C4-2B (cell line): ENCODE data around the gene LDLRAD3.

Experiments used
- H3K27ac ChIP-seq: fragments of 450-650 bp; 2 replicates; pipeline ENCODE4 v1.5.1; 2017
- ZFX ChIP-seq: fragments of 450-650 bp; IDR thresholded peaks from 2 replicates; pipeline ENCODE4 v1.6.1; 2017
- TF ChIP-seq, protein P1 (sequence below): fragments of 450-650 bp; conservative IDR thresholded peaks from 2 replicates; pipeline ENCODE4 v1.5.1; 2017; ENCODE audit warnings: mild to moderate bottlenecking

Gene LDLRAD3

DNA sequence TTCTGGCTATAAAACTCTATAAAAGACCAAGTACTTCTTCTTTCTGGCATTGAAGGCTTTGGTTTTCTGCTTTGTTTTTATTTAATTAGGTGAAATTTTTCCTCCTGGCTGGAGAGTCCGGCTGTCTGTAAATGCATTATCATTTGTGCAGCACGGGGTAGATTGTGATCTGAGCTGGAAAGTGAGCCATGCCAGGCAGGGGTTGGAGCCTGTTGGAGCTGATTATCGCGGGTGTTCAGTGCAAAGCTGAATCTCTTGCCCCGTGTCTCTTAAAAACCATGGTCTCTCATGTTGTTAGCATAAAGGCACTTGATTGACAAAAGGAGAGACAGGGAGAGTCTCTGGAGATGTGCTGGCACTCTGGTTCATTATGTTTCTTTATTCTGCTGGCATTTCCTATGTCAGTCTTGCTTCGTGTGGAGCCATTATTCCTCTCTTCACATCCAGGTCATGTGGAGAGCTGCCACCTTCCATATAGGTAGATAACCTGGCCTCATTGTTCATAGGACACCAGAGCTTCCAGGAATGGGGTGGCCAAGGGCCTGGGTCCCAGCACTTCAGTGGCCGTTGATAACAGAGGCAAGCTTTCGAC is 75.2 kb downstream of the LDLRAD3 start:
- H3K27ac ChIP-seq: no peak overlapping the region
- no peak for TF ChIP-seq ZFX
- TF ChIP-seq, protein P1, sequence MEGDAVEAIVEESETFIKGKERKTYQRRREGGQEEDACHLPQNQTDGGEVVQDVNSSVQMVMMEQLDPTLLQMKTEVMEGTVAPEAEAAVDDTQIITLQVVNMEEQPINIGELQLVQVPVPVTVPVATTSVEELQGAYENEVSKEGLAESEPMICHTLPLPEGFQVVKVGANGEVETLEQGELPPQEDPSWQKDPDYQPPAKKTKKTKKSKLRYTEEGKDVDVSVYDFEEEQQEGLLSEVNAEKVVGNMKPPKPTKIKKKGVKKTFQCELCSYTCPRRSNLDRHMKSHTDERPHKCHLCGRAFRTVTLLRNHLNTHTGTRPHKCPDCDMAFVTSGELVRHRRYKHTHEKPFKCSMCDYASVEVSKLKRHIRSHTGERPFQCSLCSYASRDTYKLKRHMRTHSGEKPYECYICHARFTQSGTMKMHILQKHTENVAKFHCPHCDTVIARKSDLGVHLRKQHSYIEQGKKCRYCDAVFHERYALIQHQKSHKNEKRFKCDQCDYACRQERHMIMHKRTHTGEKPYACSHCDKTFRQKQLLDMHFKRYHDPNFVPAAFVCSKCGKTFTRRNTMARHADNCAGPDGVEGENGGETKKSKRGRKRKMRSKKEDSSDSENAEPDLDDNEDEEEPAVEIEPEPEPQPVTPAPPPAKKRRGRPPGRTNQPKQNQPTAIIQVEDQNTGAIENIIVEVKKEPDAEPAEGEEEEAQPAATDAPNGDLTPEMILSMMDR: no peak

DNA sequence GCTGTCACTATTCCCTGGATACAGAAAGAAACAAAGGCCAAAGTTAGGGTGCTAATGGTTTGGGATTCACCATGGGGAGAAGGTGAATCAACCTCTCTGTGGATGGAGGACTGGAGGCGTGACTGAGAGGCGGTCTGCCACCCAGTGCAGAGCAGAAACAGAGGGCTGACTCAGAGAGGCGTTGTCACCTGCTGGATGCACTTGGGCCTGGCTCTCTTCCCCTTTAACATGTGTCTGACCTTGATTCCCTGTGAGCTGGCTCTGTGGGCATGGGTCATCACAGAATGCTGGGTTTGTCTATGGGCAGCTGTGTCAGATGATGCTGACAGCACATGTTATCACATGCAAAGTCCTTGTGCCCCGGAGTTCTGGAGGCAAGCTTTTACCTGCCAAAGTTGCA is 75.9 kb downstream of the LDLRAD3 start:
- H3K27ac ChIP-seq: no peak overlapping the region
- TF ChIP-seq, protein P1: no peak

DNA sequence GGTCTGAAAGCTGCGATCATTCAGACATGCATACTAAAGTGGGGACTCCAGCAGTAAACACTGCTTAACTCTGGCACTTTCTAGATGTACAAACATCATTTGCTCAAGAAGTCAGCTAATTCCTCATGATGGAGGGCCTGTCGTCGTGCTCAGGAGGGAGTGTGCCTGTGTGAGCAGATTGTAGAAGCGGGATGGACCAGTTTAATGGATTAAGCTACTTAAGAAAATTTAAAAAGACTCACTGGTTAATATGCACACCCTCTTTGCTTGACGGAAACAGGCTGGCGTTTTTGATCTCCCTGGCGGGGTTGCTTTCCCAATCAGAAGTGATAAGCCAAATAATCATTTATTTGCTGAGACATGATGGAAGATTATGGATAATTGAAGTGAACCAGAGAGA is 79.0 kb downstream of the LDLRAD3 start:
- H3K27ac ChIP-seq: no peak overlapping the region
- TF ChIP-seq, protein P1: no peak
- no peak for TF ChIP-seq ZFX

DNA sequence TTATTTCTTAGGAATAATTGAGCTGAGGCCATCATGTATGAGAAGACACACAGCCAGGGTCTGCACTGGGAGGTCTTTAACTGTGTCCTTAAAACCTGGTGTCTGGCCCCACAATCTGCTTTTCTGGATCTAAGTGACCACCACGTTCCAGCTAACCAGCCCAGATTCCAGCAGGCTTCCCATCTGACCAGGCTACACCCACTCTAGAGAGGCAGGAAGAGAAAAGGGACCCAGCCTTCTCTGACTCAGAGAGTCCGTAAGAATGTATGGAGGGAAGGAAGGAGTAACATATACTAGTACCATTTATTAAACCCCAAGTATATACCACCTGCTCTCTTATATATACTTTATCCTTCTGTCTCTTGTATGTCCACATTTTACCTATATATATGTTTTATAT is 80.1 kb downstream of the LDLRAD3 start:
- H3K27ac ChIP-seq: no peak overlapping the region

DNA sequence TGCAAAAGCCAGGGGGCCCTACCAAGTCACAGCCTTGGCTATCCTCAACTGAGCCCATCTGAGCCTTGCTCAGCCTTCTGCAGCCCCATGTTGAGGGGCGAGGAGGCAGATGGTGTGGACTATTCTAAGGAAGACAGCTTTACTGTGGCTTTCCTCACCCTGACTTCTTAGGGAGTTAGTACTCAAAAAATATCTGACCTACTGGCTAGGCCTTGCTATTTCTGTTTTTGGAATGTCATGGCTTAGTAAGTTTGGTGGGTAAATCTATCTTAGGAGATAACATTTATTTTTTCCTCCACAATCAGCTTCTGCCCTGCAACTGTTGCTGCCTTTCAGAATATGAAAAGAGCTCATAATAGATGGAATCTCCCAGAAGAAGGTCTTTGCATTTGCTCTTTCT is 80.9 kb downstream of the LDLRAD3 start:
- no peak for TF ChIP-seq ZFX
- TF ChIP-seq, protein P1: no peak
- H3K27ac ChIP-seq: no peak overlapping the region

More for the DNA sequence above, 80.1 kb downstream of the LDLRAD3 start:
- TF ChIP-seq, protein P1: no peak
- TF ChIP-seq ZFX: no peak

DNA sequence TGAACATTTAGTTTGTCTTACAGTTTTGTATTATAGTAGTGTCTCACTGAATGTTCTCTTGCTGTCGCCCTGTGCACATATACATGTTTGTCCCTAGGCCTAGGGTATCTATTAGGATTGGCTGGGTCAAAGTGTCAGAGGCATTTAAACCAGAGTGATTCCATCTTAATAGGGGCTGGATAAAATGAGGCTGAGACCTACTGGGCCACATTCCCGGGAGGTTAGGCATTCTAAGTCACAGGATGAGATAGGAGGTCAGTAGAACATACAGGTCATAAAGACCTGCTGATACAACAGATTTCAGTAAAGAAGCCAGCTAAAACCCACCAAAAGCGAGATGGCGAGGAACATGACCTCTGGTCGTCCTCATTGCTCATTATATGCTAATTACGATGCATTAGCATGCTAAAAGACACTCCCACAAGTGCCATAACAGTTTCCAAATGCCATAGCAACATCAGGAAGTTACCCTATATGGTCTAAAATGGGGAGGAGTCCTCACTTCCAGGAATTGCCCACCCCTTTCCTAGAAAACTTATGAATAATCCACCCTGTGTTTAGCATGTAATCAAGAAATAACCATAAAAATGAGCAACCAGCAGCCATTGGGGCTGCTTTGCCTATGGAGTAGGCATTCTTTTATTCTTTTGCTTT is 82.6 kb downstream of the LDLRAD3 start:
- no peak overlapping the region for H3K27ac ChIP-seq
- TF ChIP-seq, protein P1: no peak
- TF ChIP-seq ZFX: no peak

DNA sequence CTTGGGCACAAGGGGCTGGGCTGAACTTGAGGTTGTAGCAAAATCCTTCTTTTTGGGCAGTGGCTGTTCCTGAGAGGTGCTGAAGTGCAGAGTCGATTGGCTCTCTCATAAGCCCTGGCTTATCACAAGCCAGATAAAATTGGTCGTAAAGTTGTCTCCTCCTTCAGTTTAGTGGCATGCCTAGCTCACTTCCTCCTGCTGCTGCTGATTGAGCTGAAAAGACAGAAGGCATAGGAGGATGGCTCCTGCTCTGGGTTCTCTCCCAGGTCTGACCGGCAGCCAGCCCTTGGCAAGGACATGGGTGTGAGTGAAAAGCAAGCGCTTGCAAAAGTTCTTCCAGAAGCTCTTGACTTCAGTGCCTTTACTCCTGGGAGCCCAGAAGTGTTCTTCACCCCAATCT is 83.9 kb downstream of the LDLRAD3 start:
- TF ChIP-seq, protein P1: no peak
- no peak for TF ChIP-seq ZFX

More for the DNA sequence above, 83.9 kb downstream of the LDLRAD3 start:
- H3K27ac ChIP-seq: no peak overlapping the region; the same call in 1 of the 2 replicates
